T47D (cell line): Measurements from ENCODE around the gene KDM2A.

Experiments used
- DNase-seq, 2 experiments: peaks; one replicate each; pipeline versions ENCODE4 v3.0.0 to v3.0.0-alpha.2; 2011 to 2012; ENCODE audit warnings: low read depth in 1 of 2, low spot score in 1 of 2
- JUND ChIP-seq: IDR thresholded peaks from 2 replicates; pipeline ENCODE4 v1.6.1; 2012; ENCODE audit warnings: low read depth
- in situ Hi-C: cut with HindIII; loops from 2 replicates; pipeline ENCODE4 v1.10.0; 2016; ENCODE audit warnings: low sequenced_read_pairs, low pct_unique_long_range_greater_than_20kb

The KDM2A gene

GRCh38 chr11:67271205-67271540 lies 152.1 kb downstream of the KDM2A start:
- DNase-seq = no peak
- in situ Hi-C loops = no loop called here
- TF ChIP-seq JUND = no peak

DNA sequence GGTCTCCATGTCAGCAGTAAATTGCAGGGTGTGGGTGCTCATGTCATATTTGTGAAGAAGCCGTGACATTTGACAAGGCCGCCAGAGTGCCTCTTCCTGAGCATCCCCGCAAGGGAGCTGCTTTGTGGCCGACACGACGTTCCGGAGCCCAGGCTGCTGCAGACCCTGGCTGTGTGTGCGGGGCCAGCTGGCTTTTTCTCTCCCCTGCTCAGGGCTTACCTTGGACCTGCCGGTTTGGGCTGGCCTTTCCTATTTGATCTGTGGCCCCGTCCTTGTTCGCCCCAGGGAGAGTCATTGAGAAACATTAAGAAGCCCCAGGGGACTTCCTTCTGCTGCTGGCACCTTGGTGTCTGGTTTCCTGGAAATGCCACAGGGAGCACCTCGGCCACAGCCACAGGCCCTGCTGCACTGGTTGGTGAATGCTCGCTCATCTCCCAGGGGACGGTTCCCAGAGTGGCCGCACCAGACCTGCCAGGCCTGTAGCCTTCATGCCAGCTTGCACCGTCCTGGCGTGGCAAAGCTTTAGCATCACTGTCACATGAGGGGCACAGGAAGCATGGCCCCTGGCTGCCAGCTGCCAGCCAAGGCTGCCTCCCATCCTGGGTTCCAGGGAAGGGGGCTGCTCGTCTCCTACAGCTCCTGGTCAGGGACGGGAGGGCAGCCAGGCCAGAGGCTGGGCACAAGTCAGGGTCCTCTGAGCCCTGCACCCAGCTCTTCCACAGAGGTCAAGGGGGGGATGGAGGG lies 152.7 kb downstream of the KDM2A start:
- DNase-seq = peak; percentile 72 to 73
- in situ Hi-C loops = no loop called here
- no peak for TF ChIP-seq JUND

DNA sequence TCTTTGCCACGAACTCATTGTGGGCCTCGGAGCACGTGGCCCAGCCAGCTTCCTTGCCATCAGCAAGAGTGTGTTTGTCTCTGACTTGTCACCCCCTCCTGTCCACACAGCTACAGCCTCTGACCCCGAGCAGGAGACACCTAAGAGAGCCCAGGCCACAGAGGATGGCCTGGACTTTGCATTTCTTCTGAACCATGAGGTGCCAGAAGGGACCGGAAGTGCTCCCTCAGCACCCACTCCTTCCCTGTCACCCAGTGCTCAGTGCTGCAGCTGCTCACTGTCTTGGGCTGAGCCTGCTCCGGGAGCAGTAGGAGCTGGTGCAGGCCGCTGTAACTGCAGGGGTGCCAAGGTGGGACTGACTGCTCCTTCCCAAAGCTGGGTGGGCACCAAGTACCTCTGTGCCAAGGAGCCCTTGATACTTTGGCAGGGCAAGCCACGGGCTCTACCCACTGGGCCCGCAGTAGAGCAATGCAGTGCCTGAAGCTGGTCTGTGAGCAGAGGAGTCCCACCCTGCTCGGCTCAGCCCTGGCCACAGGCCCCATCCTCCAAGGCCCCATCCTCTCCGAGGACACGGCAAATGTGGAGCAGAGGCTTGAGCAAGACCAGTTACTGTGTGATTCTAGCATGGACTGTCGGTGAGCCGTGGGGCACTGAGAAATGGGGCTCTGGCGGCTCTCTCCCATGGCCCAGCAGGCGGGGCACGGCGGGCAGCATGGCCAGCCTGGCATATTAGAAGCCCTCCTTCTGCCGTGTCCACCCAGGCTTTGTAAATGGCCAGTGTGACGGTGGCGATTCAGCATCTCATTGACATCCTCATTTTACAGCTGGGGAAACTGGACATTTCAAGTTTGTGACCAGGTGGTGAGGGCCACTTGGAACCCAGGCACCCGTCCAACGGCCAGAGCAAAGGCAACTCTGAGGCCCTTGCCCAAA lies 153.5 kb downstream of the KDM2A start:
- TF ChIP-seq JUND = no peak
- no peak for DNase-seq
- in situ Hi-C loops = no loop called here

- in situ Hi-C loops = no loop called here
- no peak for TF ChIP-seq JUND
- peak in 1 of 2 experiments; percentile 44 for DNase-seq
Observed at GRCh38 chr11:67273260-67273990, 154.4 kb downstream of the KDM2A start.

GRCh38 chr11:67274768-67275605 lies 155.9 kb downstream of the KDM2A start:
- in situ Hi-C loops = no loop called here
- TF ChIP-seq JUND = no peak

GRCh38 chr11:67275606-67276409 lies 156.7 kb downstream of the KDM2A start:
- in situ Hi-C loops = no loop called here
- no peak for DNase-seq
- no peak for TF ChIP-seq JUND

More at GRCh38 chr11:67274768-67275605, 155.9 kb downstream of the KDM2A start:
- DNase-seq = no peak

- in situ Hi-C loops = no loop called here
- no peak for TF ChIP-seq JUND
- no peak for DNase-seq
Observed at GRCh38 chr11:67276781-67277230, 157.7 kb downstream of the KDM2A start.

DNA sequence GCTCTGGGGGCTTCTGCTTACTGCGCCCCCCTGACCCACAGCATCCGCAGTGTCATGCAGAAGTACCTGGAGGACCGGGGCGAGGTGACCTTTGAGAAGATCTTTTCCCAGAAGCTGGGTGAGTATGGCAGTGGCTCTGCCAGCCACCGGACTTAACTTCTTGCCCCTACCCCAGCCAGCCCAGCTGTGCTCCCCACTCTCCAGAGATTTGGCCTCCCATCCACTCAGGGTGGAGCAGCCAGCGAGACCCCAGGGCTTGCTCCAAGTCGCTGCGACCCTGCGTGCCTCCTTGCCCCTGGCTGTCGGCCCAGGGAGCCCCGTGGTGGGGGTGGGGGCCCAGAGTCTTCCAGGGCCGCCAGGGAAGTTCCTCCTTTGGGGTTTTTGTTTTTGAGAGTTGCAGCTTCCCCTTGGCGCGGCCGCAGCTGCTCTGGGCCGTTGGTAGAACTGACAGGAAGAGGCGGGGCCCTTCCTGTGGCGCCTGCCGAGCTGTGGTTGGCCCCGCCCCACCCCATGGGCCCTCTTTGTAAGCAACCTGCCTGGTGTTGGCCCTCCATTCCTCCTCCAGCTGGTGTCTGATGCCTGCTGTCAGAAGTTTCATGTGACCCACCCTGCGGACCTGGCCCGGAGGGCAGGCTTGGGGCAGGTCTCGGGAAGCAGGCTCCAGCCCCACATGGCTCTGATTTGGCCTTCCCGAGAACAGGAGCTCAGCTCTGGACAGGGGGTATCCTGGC lies 158.3 kb downstream of the KDM2A start:
- no peak for TF ChIP-seq JUND
- in situ Hi-C loops = no loop called here
- DNase-seq = no peak

GRCh38 chr11:67278135-67278938 lies 159.3 kb downstream of the KDM2A start:
- DNase-seq = no peak
- TF ChIP-seq JUND = no peak
- in situ Hi-C loops = no loop called here

DNA sequence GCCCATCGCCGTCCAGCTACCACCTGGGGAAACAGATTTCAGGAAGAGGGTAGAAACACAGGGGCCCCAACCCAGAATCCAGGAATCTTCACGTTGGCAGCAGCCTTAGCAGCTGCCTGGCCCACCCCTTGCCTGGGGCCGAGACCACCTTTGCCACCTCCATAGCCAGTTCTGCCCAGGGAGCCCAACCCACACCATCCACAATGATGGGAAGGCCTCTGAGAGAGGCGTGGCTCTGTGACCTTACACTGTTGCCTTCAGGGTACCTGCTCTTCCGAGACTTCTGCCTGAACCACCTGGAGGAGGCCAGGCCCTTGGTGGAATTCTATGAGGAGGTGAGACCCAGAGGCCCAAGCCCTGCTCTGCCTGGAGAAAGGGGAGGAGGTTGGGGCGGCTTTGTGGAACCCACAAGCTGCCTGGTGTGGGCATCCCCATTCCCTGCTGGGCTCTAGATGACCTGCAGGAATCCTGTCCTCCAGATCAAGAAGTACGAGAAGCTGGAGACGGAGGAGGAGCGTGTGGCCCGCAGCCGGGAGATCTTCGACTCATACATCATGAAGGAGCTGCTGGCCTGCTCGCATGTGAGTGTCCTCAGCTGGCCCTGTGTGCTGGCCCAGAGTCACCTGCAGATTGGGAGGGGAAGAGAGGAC lies 160.0 kb downstream of the KDM2A start:
- in situ Hi-C loops = no loop called here
- no peak for TF ChIP-seq JUND
- no peak for DNase-seq
